A549 (cell line): Measurements from ENCODE around the gene SLC2A13. TPM values are rescaled to one million over a fixed set of nuclear protein-coding genes. Genes with fewer than 3 reads are reported as not detected.

Experiments used
- ATAC-seq, 2 experiments: fragments of 200-7000 bp in 1 of 2; fragments of >200 bp in 1 of 2; cut with Nextera tagmentation in 1 of 2; cut with Tn5 transposase in 1 of 2; 3 replicates each; pipeline versions ENCODE4 v1.8.0 to v1.9.1; 2018 to 2020; ENCODE audit warnings: mild to moderate bottlenecking in 1 of 2, moderate library complexity in 1 of 2
- CTCF ChIA-PET: fragments of 300-600 bp; sonication (Branson Sonifier 250); formaldehyde crosslinking; extraction: SDS; loops from one replicate; lab custom pipeline; 2021; ENCODE audit warnings: antibody characterized with exemption, inconsistent platforms; lab: Yijun Ruan, JAX
- POLR2A ChIA-PET: fragments of 350-600 bp; formaldehyde crosslinking; extraction: SDS; loops from one replicate; lab custom pipeline; 2021; ENCODE audit warnings: antibody characterized with exemption, inconsistent platforms; lab: Yijun Ruan, JAX
- DNase-seq, 2 experiments: peaks; one replicate each; pipeline versions ENCODE4 v3.0.0 to v3.0.0-alpha.2; 2011 to 2016; ENCODE audit warnings: low read depth in 1 of 2, low spot score in 1 of 2
- FAIRE-seq: peaks from 2 replicates; lab custom pipeline; 2011; peaks lifted over from hg19 to GRCh38; lab: Jason Lieb, UNC
- H3K27ac ChIP-seq, 2 experiments: fragments of >200 bp; sonication (Bioruptor Twin); formaldehyde crosslinking; 3 replicates each; pipeline ENCODE4 v1.5.1; 2016 to 2017
- H3K4me1 ChIP-seq: fragments of >200 bp; sonication (Bioruptor Twin); formaldehyde crosslinking; 3 replicates; pipeline ENCODE4 v1.6.1; 2016
- H3K4me2 ChIP-seq: fragments of >200 bp; sonication (Bioruptor Twin); formaldehyde crosslinking; 3 replicates; pipeline ENCODE4 v1.6.1; 2016
- H3K4me3 ChIP-seq: fragments of >200 bp; sonication (Bioruptor Twin); formaldehyde crosslinking; 3 replicates; pipeline ENCODE4 v1.5.1; 2016
- H3K9me3 ChIP-seq: fragments of >200 bp; sonication (Bioruptor Twin); formaldehyde crosslinking; 3 replicates; pipeline ENCODE4 v1.6.1; 2016
- CHD2 ChIP-seq: fragments of 150-350 bp; IDR thresholded peaks from 2 replicates; pipeline ENCODE4 v1.6.1; 2014; ENCODE audit warnings: low read length; ENCODE audit not compliant: partially characterized antibody
- CHD4 ChIP-seq: fragments of 200-600 bp; sonication (generic); IDR thresholded peaks from 2 replicates; pipeline ENCODE4 v1.6.1; 2016; ENCODE audit warnings: antibody characterized with exemption, mild to moderate bottlenecking, borderline replicate concordance
- E2F6 ChIP-seq: IDR thresholded peaks from 2 replicates; pipeline ENCODE4 v1.6.1; 2012; ENCODE audit warnings: low read depth, borderline replicate concordance
- ELK1 ChIP-seq: fragments of 150-350 bp; IDR thresholded peaks from 2 replicates; pipeline ENCODE4 v1.6.1; 2014; ENCODE audit warnings: low read depth, mild to moderate bottlenecking, low read length
- EP300 ChIP-seq, 2 experiments: fragments of >200 bp; sonication (Bioruptor Twin); formaldehyde crosslinking; IDR thresholded peaks; 2 replicates in 1 of 2; 3 replicates in 1 of 2; pipeline ENCODE4 v1.6.1; 2016 to 2017
- GATA3 ChIP-seq: IDR thresholded peaks from 2 replicates; pipeline ENCODE4 v1.6.1; 2012; ENCODE audit warnings: borderline replicate concordance
- HDAC2 ChIP-seq: fragments of 200-600 bp; sonication (generic); IDR thresholded peaks from 2 replicates; pipeline ENCODE4 v1.6.1; 2016
- HOXB5 ChIP-seq: fragments of 250-450 bp; sonication (Bioruptor Pico); IDR thresholded peaks from 2 replicates; pipeline ENCODE4 v1.5.0; 2020; ENCODE audit warnings: mild to moderate bottlenecking, moderate library complexity
- JUN ChIP-seq, 2 experiments: fragments of >200 bp; sonication (Bioruptor Twin); formaldehyde crosslinking; IDR thresholded peaks; 2 replicates in 1 of 2; 3 replicates in 1 of 2; pipeline ENCODE4 v1.6.1; 2016 to 2017
- KDM1A ChIP-seq: fragments of 200-600 bp; sonication (generic); IDR thresholded peaks from 2 replicates; pipeline ENCODE4 v1.6.1; 2016; ENCODE audit warnings: low read depth, mild to moderate bottlenecking
- KDM5A ChIP-seq: fragments of 200-600 bp; sonication (generic); IDR thresholded peaks from 2 replicates; pipeline ENCODE4 v1.6.1; 2016; ENCODE audit warnings: antibody characterized with exemption, mild to moderate bottlenecking
- MAX ChIP-seq: IDR thresholded peaks from 2 replicates; pipeline ENCODE4 v1.6.1; 2012
- MAZ ChIP-seq: fragments of 150-350 bp; IDR thresholded peaks from 2 replicates; pipeline ENCODE4 v1.6.1; 2014; ENCODE audit warnings: antibody characterized with exemption, low read depth, low read length, borderline replicate concordance
- NPAS2 ChIP-seq: fragments of 250-450 bp; sonication (Bioruptor Pico); IDR thresholded peaks from 2 replicates; pipeline ENCODE4 v1.8.0; 2022; ENCODE audit warnings: mild to moderate bottlenecking, moderate library complexity, borderline replicate concordance
- RFX5 ChIP-seq: fragments of 450-650 bp; IDR thresholded peaks from 2 replicates; pipeline ENCODE4 v1.7.1; 2014; ENCODE audit warnings: antibody characterized with exemption, mild to moderate bottlenecking, moderate library complexity
- SREBF2 ChIP-seq: fragments of 450-650 bp; IDR thresholded peaks from 2 replicates; pipeline ENCODE4 v1.6.1; 2014; ENCODE audit warnings: mild to moderate bottlenecking, moderate library complexity
- TFCP2L1 ChIP-seq: fragments of 250-450 bp; sonication (Bioruptor Pico); IDR thresholded peaks from 2 replicates; pipeline ENCODE4 v1.5.0; 2021; ENCODE audit warnings: mild to moderate bottlenecking
- USF2 ChIP-seq: fragments of 450-650 bp; IDR thresholded peaks from 2 replicates; pipeline ENCODE4 v1.6.1; 2014; ENCODE audit warnings: antibody characterized with exemption
- ZSCAN20 ChIP-seq: fragments of 250-450 bp; sonication (Bioruptor Pico); IDR thresholded peaks from 2 replicates; pipeline ENCODE4 v1.8.0; 2022; ENCODE audit warnings: mild to moderate bottlenecking, moderate library complexity
- WGBS: methylation state at CpG from one replicate; pipeline ENCODE4 v1.1.6; 2017; ENCODE audit errors: missing lambda C conversion rate; 5-methylcytosine and 5-hydroxymethylcytosine counted together
- polyA plus RNA-seq, 4 experiments: library from polyadenylated mRNA; depleted of rRNA in 3 of 4; stranded (reverse); fragments of >200 nt; fragmentation: RNase III in 1 of 4; extraction: RNeasy Plus Mini Kit Qiagen cat#74134 plus additional on column Dnase treatment in 1 of 4; gene quantifications; 2 replicates in 3 of 4; 3 replicates in 1 of 4; pipeline ENCODE4 v1.2.3, GENCODE V29; 2011 to 2017

SLC2A13 gene
- polyA plus RNA-seq, 2 of the 4 experiments (the other 2 are of a cell fraction): 4.5 to 8.2 TPM

GRCh38 chr12:40068416-40068815 is 37.5 kb downstream of the SLC2A13 start:
- ATAC-seq (no peak), DNase-seq (no peak)
- ChIA-PET POLR2A (no interaction called here), CTCF (interaction anchor here (0.7 kb wide), 1 partner anchor 39 kb away, joined by 5 read pairs; no protein-coding TSS in a partner anchor)
- WGBS: 89% methylated on average over 2 of the region's 2 CpGs
- Histone ChIP-seq H3K4me2 (no peak overlapping the region), H3K9me3 (no peaks in the 10 kb centered on the region), H3K4me1 (no peaks in the 10 kb centered on the region)
- no peak for TF ChIP-seq E2F6
- TF ChIP-seq ELK1: no peak
- TF ChIP-seq TFCP2L1 (CRISPR knock-in tag): no peak
- TF ChIP-seq HOXB5 (CRISPR knock-in tag): no peak
- no peak for TF ChIP-seq CHD4
- TF ChIP-seq KDM5A: no peak
- TF ChIP-seq ZSCAN20 (CRISPR knock-in tag): no peak
- no peak for TF ChIP-seq EP300 (IDR thresholded peaks at IDR 0.05)
- TF ChIP-seq GATA3: no peak
- no peak for TF ChIP-seq JUN (IDR thresholded peaks at IDR 0.05)
- no peak for TF ChIP-seq HDAC2
- TF ChIP-seq MAX: no peak
- no peak for TF ChIP-seq SREBF2
- TF ChIP-seq, all 56 proteins: peak for 0
- FAIRE-seq: no peak
- Histone ChIP-seq H3K27ac (no peak overlapping the region), H3K4me3 (no peak overlapping the region)

DNA sequence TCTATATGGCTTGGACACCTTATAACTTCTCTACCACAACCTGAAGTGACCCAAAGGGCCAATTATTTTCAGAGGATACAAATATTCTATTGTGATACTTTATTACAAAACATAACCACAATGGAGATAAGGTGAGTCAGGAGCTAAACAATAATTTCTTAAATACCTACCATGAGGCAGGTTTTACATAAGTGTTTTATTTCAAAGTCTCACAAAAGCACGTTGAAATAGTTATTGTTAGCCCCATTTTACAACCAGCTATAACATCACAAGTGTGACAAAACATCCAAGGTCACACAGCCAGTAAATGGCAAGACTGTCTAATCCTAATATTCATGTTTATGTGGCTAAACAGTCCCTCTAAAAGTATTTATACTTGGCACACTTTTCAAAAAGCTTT is 40.2 kb downstream of the SLC2A13 start:
- H3K4me1 ChIP-seq: no peaks in the 10 kb centered on the region
- CTCF ChIA-PET: interaction anchor here (1.0 to 3.6 kb wide), 2 partner anchors 23 to 42 kb away, joined by 3 to 10 read pairs; no protein-coding TSS in a partner anchor
- no peak for FAIRE-seq
- POLR2A ChIA-PET: no interaction called here
- H3K9me3 ChIP-seq: no peaks in the 10 kb centered on the region
- WGBS: 2% methylated on average over 1 of the region's 1 CpG
- H3K4me3 ChIP-seq: no peak overlapping the region
- ATAC-seq: no peak; a peak in 1 of 6 replicates
- H3K27ac ChIP-seq: no peak overlapping the region
- no peak overlapping the region for H3K4me2 ChIP-seq
- no peak for DNase-seq
- TF ChIP-seq MAX: no peak
- no peak for TF ChIP-seq RFX5
- no peak for TF ChIP-seq E2F6
- no peak for TF ChIP-seq MAZ
- TF ChIP-seq USF2: no peak

DNA sequence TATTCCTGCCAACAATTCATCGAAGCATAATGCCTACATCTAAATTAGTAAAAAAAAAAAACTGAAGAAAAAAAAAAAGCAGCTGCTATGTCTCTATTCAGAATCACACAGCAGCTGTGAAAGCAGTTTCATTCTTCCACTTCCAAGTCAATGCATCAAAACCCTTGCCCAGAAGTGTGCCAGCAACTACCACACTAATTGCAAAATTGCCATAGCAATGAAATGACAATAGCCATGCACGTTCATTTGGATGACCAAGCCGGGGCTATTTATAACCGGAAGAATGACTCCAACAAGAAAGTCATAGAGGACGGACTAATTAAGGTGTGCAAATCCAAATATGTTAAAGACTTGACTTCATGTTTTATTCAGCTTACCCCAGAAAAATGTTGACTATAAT is 42.5 kb downstream of the SLC2A13 start:
- no peak for ATAC-seq
- CTCF ChIA-PET: interaction anchor here (1.3 kb wide), 1 partner anchor 54 kb away, joined by 4 read pairs; no protein-coding TSS in a partner anchor

More for the DNA sequence above, 42.5 kb downstream of the SLC2A13 start:
- POLR2A ChIA-PET: no interaction called here
- Histone ChIP-seq H3K4me3 (no peak overlapping the region), H3K4me2 (no peak overlapping the region), H3K9me3 (no peaks in the 10 kb centered on the region), H3K4me1 (peaks cover 3% of the 10 kb centered on the region; the same call in 1 of the 3 replicates), H3K27ac (no peak overlapping the region)
- DNase-seq (no peak), FAIRE-seq (no peak)
- TF ChIP-seq CHD2 (no peak), KDM1A (no peak), E2F6 (no peak), NPAS2 (CRISPR knock-in tag) (no peak)
- 79% methylated on average over 5 of the region's 5 CpGs for WGBS
